ENCODE measurements around the gene PDGFA.

PDGFA gene

GRCh38 chr7:503575-504111, 16.0 kb downstream of the PDGFA start:
- no peak for ATAC-seq

GRCh38 chr7:502296-502695, 17.4 kb downstream of the PDGFA start:
- ATAC-seq = no peak

- no peak for ATAC-seq
These were observed 18.1 kb downstream of the PDGFA start for GRCh38 chr7:501526-501925.

- no peak for ATAC-seq
These were observed 18.9 kb downstream of the PDGFA start for GRCh38 chr7:500521-501420.

GRCh38 chr7:499853-500485, 19.7 kb downstream of the PDGFA start:
- no peak for ATAC-seq

GRCh38 chr7:498678-499641, 20.7 kb downstream of the PDGFA start:
- ATAC-seq = no peak

- ATAC-seq = no peak
These were observed 21.5 kb downstream of the PDGFA start for GRCh38 chr7:497946-498655.

GRCh38 chr7:497346-497745, 22.3 kb downstream of the PDGFA start:
- no peak for ATAC-seq

GRCh38 chr7:496528-497295, 22.9 kb downstream of the PDGFA start:
- ATAC-seq = no peak

GRCh38 chr7:495761-496321, 23.8 kb downstream of the PDGFA start:
- ATAC-seq = no peak

GRCh38 chr7:495326-495725, 24.3 kb downstream of the PDGFA start:
- no peak for ATAC-seq

GRCh38 chr7:494906-495305, 24.7 kb downstream of the PDGFA start:
- no peak for ATAC-seq

- ATAC-seq = no peak
These were observed 25.4 kb downstream of the PDGFA start for GRCh38 chr7:494259-494687.

GRCh38 chr7:493661-494251, 25.9 kb downstream of the PDGFA start:
- no peak for ATAC-seq

GRCh38 chr7:492714-493065, 27.0 kb downstream of the PDGFA start:
- no peak for ATAC-seq

- no peak for ATAC-seq
These were observed 27.5 kb downstream of the PDGFA start for GRCh38 chr7:491958-492713.

- no peak for ATAC-seq
These were observed 28.2 kb downstream of the PDGFA start for GRCh38 chr7:491292-491957.

- ATAC-seq = no peak
These were observed 29.0 kb downstream of the PDGFA start for GRCh38 chr7:490461-491291.

Measured in activated CD4-positive, CD25-positive, alpha-beta regulatory T cell treated with anti-CD3 and anti-CD28 coated beads, Interleukin-2, amount 50 U/mL, for 24 hours (primary cell).